NB4 (cell line): ENCODE results near the gene FBXO47.

ENCODE experiments used
- DNase-seq: peaks from one replicate; pipeline ENCODE4 v3.0.0; 2010; ENCODE audit warnings: low read depth
- H3K4me3 ChIP-seq: one replicate; pipeline ENCODE4 v1.5.1; 2011; ENCODE audit warnings: mild to moderate bottlenecking, low read depth, low read length, moderate library complexity
- CTCF ChIP-seq: IDR thresholded peaks from one replicate; pipeline ENCODE4 v1.5.1; 2012; ENCODE audit warnings: low read depth, low read length
- MAX ChIP-seq: IDR thresholded peaks from 2 replicates; pipeline ENCODE4 v1.6.1; 2011; ENCODE audit warnings: low read depth, low read length
- MYC ChIP-seq: IDR thresholded peaks from 2 replicates; pipeline ENCODE4 v1.6.1; 2011; ENCODE audit warnings: low read depth, low read length
- POLR2A ChIP-seq: IDR thresholded peaks from 2 replicates; pipeline ENCODE4 v1.6.1; 2011; ENCODE audit warnings: mild to moderate bottlenecking; ENCODE audit not compliant: insufficient read length; ENCODE audit errors: extremely low read depth

FBXO47 gene

GRCh38 chr17:38996660-38997337, 29.6 kb upstream of the FBXO47 start:
- TF ChIP-seq CTCF (no peak), MYC (no peak), POLR2A (no peak), MAX (no peak)
- no peak for DNase-seq

GRCh38 chr17:38994026-38994425, 26.8 kb upstream of the FBXO47 start:
- no peak overlapping the region for H3K4me3 ChIP-seq
- DNase-seq, result no peak
- TF ChIP-seq MYC (no peak), MAX (no peak), CTCF (no peak), POLR2A (no peak)

More at GRCh38 chr17:38996660-38997337, 29.6 kb upstream of the FBXO47 start:
- no peak overlapping the region for H3K4me3 ChIP-seq

- no peak overlapping the region for H3K4me3 ChIP-seq
- no peak for DNase-seq
- TF ChIP-seq POLR2A (no peak), MYC (no peak), CTCF (no peak), MAX (no peak)
Observed at GRCh38 chr17:38984666-38985065, 17.5 kb upstream of the FBXO47 start.

GRCh38 chr17:38982858-38983746, 15.9 kb upstream of the FBXO47 start:
- TF ChIP-seq MYC (0 out of 2 replicates have a peak, but pooled peaks have one; percentile 25), CTCF (peak; percentile 84), MAX (0 out of 2 replicates have a peak, but pooled peaks have one; percentile 28), POLR2A (no peak)
- no peak overlapping the region for H3K4me3 ChIP-seq
- peak; percentile 86 for DNase-seq

GRCh38 chr17:38981636-38982035, 14.4 kb upstream of the FBXO47 start:
- H3K4me3 ChIP-seq, result no peak overlapping the region
- no peak for DNase-seq
- no peak for TF ChIP-seq CTCF
- TF ChIP-seq MYC, result no peak
- no peak for TF ChIP-seq POLR2A
- TF ChIP-seq MAX, result no peak
